H4 (cell line): ENCODE data around the gene ZNF738. TPM values are rescaled to one million over a fixed set of nuclear protein-coding genes. Genes with fewer than 3 reads are reported as not detected.
"Not testable (repeated sequence)": the region's sequence is repeated elsewhere in the genome, so short reads cannot be mapped to it uniquely, and the experiment has no call there.

Source experiments
- DNase-seq: peaks from one replicate; pipeline ENCODE4 v3.0.0-alpha.2; 2015; ENCODE audit warnings: low spot score
- total RNA-seq: library from RNA; depleted of rRNA; stranded (reverse); fragments of >200 nt; shearing (Covaris generic); gene quantifications from 2 replicates; pipeline ENCODE4 v1.2.3, GENCODE V29; 2014; rRNA removed

ZNF738 gene
- total RNA-seq = 9.7 and 11.2 TPM in 2 replicates

- DNase-seq = peak; percentile 93
Observed at GRCh38 chr19:21358768-21359451, at the start of gene ZNF738. ZNF738 (plus strand) TSS chr19:21359000; CDS start chr19:21359141, 141 bp downstream.

DNA sequence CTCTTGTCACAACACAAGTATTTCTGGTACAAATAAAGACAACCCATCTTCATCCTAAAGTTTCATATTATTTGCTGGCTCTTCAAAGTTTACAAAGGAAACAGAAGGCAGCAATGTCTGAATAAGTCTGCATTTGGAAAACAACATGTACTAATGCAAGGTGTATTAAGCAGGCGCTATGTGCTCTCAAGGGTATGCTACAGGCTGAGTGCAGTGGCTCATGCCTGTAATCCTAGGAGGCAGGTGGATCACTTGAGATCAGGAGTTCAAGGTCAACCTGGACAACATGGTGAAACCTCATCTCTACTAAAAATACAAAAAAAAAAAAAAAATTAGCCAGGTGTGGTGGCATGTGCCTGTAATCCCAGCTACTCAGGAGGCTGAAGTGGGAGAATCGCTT, 46.0 kb upstream of the ZNF738 start:
- not testable (repeated sequence) for DNase-seq

DNA sequence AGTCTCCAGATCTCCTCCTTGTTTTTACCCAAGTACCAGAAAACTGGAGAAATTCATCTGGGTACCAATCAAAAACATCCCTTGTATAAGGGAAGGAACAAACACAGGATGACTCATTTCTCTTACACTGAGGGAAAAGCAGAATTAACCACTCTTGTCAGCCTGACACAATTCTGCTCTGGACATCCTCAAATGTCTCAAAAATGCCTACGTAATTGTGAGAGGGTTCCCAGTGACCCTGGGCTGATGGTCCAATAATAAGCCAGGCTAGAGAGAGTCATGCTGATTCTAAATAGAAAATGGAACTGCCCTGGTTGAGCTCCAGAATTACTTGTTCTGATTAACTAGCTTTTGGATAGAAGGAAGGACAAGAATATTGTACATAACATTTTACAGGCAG, 44.1 kb upstream of the ZNF738 start:
- DNase-seq = no peak

GRCh38 chr19:21317821-21318220, 41.0 kb upstream of the ZNF738 start:
- no peak for DNase-seq

DNA sequence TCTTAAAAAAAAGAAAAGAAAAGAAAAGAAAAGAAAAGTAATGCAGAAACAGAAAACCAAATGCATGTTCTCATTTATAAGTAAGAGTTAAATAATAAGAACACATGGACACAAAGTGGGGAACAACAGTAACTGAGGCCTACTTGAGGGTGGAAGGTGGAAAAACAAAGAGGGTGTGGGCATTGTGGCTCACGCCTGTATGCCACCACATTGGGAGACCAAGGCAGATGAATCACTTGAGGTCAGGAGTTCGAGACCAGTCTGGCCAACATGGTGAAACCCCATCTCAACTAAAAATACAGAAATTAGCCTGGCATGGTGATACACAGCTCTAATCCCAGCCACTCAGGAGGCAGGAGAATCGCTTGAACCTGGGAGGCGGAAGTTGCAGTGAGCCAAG, 37.7 kb upstream of the ZNF738 start:
- DNase-seq = no peak

GRCh38 chr19:21321996-21322395, 36.8 kb upstream of the ZNF738 start:
- DNase-seq = no peak

- DNase-seq = no peak
Observed at GRCh38 chr19:21322528-21322927, 36.3 kb upstream of the ZNF738 start.

DNA sequence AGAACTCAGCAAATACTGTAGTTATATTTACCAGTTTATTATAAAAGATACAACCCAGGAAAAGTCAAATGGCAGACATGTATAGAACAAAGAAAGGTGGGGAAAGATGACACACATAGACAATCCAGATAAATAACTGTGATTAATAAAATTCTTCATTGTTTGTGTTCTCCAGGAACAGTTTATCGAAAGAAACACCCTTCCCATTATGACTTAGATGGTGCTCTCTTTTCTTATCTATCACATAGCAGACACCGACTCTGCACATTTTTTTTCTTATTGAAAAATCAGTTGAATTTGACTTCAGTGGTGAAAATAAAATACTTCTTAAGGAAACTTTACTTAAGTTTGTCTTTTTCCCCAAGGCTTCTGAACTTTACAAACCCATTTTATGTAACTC, 35.8 kb upstream of the ZNF738 start:
- DNase-seq = no peak

GRCh38 chr19:21326169-21326568, 32.6 kb upstream of the ZNF738 start:
- DNase-seq = no peak

DNA sequence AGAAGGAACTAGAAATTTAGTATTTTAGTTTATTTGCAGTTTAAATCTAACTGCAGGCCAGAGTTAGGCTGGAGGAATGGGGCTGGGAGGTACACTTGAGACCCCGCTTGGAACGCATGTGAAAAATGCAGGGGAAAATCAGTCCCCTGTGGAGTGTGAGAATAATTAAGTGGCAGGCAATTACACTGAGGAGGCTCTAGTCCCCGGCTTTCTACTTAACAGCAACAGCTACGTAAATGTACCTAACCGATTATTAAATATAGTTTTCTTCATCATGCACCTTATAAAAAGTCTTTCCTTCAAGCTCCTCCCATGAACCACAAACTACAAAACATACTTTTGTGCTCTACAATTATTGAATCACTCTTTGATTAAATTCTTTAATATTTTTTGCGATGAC, 30.4 kb upstream of the ZNF738 start:
- no peak for DNase-seq

DNA sequence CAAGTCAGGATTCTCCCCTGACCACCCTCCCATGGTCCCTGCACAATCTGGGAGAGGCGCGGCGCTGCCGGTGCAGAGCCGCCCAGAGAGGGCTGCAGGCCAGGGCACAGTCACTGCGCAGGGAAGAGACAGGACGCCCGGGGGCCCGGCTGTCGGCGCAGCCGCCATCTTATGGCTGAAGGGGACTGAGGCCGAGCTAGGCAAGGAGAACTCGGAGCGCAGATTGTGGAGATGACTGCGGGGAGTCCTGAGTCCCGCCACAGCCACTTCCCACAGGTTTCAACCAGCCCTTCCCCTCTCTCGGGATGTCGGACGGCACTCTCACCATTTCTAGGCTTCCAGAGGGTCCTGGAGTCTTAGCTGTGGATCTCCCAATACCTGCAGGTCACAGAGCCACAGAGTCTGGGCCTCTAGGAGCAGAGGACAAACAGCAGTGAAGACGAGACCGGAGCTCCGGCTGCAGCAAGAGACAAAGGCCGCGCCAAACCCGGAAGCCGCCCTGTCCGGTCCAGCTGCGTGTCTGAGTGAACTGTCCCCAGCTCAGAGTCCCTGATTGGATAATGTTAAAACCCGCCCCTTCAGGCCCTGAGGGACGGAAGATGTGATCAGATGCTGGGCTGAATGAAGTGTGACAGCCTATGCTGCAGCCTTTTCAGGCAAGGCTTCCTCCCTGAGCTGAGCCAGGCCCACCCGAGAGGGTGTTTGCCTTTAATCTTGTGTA, 29.8 kb upstream of the ZNF738 start, which contains the start of gene ZNF708:
Gene ZNF708 (minus strand): TSS at position 526 of the 721 bp plus-strand sequence. CDS start 198 bp downstream, at position 328.
- peak; percentile 88 for DNase-seq

DNA sequence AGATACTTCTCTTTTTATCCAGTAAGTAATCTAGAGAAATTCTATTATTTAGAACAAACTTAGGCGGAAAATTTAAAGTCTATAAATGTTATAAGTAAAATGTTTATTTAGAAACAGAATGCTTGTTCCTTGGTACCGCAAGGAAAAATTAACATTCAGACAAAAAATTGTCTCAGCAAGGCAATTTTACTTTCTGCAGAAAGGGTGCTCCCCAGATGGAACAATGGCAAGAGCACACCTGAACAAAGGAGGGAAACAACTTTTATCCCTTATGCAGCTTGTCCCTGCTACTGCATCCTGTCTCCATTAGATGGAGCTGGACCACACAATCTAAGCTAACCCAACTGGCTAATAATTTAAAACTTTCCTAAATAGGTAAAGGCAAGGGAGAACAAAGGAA, 23.1 kb upstream of the ZNF738 start:
- DNase-seq = no peak

- not testable (repeated sequence) for DNase-seq
Observed at GRCh38 chr19:21344841-21345240, 14.0 kb upstream of the ZNF738 start.

DNA sequence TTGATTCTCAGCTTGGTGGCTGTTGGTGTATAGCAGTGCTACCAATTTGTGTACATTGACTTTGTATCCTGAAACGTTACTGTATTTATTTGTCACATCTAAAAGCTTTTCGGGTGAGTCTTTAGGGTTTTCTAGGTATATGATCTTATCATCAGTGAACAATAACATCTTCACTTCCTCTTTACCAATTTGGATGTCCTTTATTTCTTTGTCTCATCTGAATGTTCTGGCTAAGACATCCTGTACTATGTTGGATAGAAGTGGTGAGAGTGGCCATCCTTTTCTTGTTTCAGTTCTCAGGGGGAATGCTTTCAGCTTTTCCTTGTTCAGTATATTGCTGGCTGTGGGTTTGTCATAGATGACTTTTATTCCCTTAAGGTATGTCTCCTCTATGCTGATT, 6.0 kb upstream of the ZNF738 start:
- DNase-seq = no peak

GRCh38 chr19:21362291-21362690, 3.5 kb downstream of the ZNF738 start:
- DNase-seq = no peak

DNA sequence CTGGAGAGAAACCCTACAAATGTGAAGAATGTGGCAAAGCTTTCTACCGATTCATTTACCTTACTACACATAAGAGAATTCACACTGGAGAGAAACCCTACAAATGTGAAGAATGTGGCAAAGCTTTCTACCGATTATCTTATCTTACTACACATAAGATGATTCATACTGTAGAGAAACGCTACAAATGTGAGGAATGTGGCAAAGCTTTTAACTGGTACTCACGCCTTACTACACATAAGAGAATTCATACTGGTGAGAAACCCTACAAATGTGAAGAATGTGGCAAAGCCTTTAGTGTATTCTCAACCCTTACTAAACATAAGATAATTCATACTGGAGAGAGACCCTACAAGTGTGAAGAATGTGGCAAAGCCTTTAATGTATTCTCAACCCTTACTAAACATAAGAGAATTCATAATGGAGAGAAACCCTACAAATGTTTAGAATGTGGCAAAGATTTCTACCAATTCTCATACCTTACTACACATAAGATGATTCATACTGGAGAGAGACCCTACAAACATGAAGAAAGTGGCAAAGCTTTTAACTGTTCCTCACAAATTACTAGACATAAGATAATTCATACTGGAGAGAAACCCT, 25.3 kb downstream of the ZNF738 start:
- DNase-seq = no peak

GRCh38 chr19:21396121-21396520, 37.3 kb downstream of the ZNF738 start:
- no peak for DNase-seq

- DNase-seq = peak; percentile 91
Observed at GRCh38 chr19:21396893-21397572, 38.2 kb downstream of the ZNF738 start, which contains the start of gene ZNF493. ZNF493 (plus strand) TSS chr19:21397133; CDS start chr19:21397238, 105 bp downstream.

- no peak for DNase-seq
Observed at GRCh38 chr19:21398851-21399250, 40.1 kb downstream of the ZNF738 start.

DNA sequence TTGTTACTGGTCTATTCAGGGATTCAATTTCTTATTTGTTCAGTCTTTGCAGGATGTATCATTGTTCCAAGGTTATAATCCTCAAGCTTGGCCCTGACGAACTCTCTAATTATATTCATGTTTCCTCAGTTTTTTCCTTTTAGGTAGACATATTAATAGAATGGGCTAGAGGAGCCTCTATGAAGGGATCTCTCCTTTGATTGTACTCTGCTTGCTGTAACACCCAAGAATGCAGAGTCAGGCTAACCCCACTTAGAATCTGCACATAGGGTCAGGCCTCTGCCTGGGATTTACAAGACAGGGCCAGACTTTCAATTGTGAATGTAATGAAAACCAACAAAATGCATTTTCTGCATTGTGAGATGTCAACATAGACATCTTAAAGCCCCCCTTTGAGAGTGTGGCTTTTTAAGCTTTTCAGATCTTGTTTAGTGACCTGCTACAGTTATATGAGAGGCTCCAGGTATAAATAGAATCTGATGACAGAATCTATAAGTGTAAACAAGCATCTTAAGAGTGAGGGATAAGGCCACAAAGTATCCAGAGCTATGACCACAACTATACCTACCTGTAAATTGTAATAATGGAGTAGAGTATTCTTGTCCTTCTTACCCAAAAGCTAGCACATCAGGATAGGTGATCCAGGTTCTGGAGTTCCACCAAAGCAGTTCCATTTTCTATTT, 43.6 kb downstream of the ZNF738 start:
- DNase-seq = no peak

- no peak for DNase-seq
Observed at GRCh38 chr19:21410166-21410565, 51.4 kb downstream of the ZNF738 start.

GRCh38 chr19:21422244-21422643, 63.4 kb downstream of the ZNF738 start:
- DNase-seq = no peak
